ENCODE results near the gene ATG7. TPM values are rescaled to one million over a fixed set of nuclear protein-coding genes. Genes with fewer than 3 reads are reported as not detected.

ATG7 gene
- total and polyA plus RNA-seq, 8 donors, result 25.0 to 73.3 (median 29.6) TPM

DNA sequence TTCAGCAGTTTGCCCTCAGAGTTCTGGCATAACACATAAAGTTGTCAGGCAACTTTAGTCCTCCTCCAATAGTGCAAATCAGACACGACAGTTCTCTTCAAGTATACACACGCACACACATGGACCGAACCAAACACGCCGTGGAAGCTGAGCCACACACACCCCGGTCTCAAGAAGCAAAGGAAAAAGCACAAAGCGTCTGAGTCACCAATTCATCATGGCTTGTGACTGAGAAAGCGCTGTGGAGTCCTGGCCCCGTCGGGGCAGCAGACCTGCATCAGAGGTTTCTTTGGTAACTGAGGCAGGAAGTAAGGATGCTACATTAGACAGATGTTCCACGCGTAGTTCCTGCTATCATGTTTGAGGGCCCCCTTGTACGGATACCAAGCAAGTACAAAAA, 285.8 kb downstream of the ATG7 start:
- intact Hi-C loops (cut with DNase I), result no loop called here
- ATAC-seq (no peak), DNase-seq (peak in 1 of 4 donors; percentile 41)
- Histone ChIP-seq H3K27me3 (no peaks in the 10 kb centered on the region), H3K9me3 (no peaks in the 10 kb centered on the region), H3K36me3 (peaks cover 0 to 71% of the 10 kb centered on the region in 2 donors), H3K4me3 (no peak overlapping the region), H3K27ac (no peak overlapping the region), H3K4me1 (peaks cover 0 to 33% of the 10 kb centered on the region in 2 donors)
- TF ChIP-seq, protein P1, sequence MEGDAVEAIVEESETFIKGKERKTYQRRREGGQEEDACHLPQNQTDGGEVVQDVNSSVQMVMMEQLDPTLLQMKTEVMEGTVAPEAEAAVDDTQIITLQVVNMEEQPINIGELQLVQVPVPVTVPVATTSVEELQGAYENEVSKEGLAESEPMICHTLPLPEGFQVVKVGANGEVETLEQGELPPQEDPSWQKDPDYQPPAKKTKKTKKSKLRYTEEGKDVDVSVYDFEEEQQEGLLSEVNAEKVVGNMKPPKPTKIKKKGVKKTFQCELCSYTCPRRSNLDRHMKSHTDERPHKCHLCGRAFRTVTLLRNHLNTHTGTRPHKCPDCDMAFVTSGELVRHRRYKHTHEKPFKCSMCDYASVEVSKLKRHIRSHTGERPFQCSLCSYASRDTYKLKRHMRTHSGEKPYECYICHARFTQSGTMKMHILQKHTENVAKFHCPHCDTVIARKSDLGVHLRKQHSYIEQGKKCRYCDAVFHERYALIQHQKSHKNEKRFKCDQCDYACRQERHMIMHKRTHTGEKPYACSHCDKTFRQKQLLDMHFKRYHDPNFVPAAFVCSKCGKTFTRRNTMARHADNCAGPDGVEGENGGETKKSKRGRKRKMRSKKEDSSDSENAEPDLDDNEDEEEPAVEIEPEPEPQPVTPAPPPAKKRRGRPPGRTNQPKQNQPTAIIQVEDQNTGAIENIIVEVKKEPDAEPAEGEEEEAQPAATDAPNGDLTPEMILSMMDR (IDR thresholded peaks at IDR 0.05), result no peak

DNA sequence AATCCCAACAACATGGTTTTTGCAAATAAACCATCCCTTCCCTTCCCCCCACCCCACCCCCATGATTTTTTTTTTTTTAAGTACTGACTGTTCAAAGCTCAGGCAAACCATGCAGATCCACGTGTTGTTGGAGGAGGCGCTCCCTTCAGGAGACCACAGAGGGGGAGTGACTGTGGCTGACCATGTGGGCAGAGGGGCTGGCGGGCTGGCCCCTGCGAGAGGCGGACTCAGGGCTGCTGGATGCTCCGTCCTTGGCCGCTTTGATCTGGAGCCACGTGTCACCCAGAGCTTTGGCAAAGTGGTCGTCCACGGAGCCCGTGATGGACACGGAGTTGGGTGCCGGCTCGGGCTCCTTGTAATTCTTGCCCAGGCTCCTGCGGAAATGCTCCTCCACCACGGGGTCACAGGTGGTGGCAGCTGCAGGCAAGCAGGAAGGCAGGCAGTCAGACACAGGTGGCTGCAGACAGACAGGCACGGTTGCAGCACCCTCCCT, 286.3 kb downstream of the ATG7 start:
- Histone ChIP-seq H3K36me3 (peaks cover 0 to 75% of the 10 kb centered on the region in 2 donors), H3K27me3 (no peaks in the 10 kb centered on the region), H3K9me3 (no peaks in the 10 kb centered on the region), H3K4me3 (no peak overlapping the region), H3K27ac (no peak overlapping the region), H3K4me1 (peaks cover 0 to 31% of the 10 kb centered on the region in 2 donors)
- DNase-seq (peak in 2 of 4 donors; percentile 32 to 62), ATAC-seq (no peak)
- intact Hi-C loops (cut with DNase I), result no loop called here
- TF ChIP-seq, protein P1 (IDR thresholded peaks at IDR 0.05), result no peak

DNA sequence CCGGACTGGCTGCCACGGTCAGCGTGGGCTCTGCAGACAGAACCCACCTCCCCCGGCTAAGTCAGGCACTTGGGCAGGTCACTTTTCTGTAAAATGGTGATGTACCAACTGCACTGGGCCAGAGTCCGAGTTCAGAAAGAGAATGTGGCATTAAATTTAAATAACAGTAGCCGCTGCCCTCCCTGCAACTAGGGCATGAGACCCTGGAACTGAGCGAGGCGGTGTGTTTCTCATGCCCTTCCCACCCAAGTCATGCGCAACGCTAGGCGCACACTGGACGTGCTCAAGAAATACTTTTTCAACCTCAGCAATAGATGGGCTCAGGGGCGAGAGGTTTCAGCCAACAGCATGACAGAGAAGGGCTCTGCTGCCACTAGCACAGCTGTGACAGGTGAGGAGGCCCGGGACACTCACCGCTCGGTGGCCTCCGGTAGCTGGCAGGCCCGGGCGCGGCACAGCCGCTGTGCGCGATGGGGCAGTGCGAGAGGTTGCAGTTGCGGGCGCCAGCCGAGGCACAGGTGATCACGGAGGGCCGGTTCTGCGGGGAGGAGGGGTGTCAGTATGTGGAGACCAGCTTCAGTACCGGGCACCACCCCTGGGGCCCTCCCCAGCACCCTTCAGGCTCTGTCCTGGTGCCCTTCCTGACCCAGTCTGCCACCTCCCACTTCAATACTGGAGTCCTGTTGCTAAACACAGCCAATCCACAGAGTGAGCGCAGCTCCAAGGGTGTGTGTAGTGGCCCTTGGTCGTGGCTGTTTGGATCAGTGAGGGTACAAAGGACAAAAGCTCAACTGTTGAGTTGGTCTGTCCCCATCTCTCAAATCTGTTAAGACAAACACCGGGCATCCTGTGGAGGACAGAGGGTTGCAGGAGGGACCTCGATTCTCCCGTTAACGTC, 287.0 kb downstream of the ATG7 start:
- peak overlapping the region in 1 of 2 donors; percentile 23 for H3K27ac ChIP-seq
- TF ChIP-seq, protein P1 (IDR thresholded peaks at IDR 0.05), result no peak
- no peak overlapping the region for H3K4me3 ChIP-seq
- H3K27me3 ChIP-seq, result no peaks in the 10 kb centered on the region
- intact Hi-C loops (cut with DNase I), result no loop called here
- peaks cover 0 to 78% of the 10 kb centered on the region in 2 donors for H3K36me3 ChIP-seq
- ATAC-seq (no peak), DNase-seq (peak in 1 of 4 donors; percentile 81)
- peaks cover 0 to 24% of the 10 kb centered on the region in 2 donors for H3K4me1 ChIP-seq
- H3K9me3 ChIP-seq, result no peaks in the 10 kb centered on the region

DNA sequence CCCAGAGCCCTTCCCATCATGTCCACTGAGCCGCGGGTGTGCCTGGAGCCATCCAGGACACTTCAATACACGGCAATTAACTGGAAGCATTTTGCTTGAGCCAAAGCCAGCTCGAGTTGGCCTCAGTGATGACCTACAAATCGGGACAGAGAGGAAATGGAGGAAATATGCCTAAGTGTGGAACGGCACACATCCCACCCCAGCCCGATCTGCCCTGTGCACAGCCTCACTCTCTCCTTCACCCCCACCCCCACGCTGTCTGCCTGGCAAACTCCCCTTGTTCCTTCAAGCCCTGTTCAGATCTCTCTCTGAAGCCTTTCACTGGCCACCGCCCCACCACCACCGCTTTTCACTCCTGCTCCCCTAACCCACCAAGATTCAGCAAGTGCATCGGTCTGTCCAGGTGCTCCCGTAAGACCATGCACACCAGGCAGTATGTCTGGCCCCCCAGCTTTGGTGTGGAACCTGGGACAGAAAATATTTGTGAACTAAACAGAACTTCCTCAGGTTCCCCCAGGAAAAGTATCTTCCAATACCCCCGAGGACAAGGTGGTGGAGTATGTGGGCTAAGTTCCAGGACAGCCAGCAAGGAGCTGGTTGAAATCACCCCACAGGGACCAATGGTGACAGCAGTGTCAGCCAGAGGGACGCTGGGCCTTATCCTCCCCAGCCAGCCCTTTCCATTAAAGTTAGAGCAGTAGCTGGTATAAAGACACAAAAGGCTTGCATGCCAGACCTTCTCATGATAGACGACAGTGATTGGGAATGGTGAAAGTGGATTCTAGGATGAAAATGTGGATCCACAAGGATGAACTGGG, 287.8 kb downstream of the ATG7 start:
- peaks cover 0 to 78% of the 10 kb centered on the region in 2 donors for H3K36me3 ChIP-seq
- intact Hi-C loops (cut with DNase I), result no loop called here

More for the DNA sequence above, 287.8 kb downstream of the ATG7 start:
- DNase-seq, result peak in 2 of 4 donors; percentile 28 to 29
- TF ChIP-seq, protein P1 (IDR thresholded peaks at IDR 0.05), result no peak
- Histone ChIP-seq H3K27me3 (no peaks in the 10 kb centered on the region), H3K9me3 (no peaks in the 10 kb centered on the region), H3K27ac (peak overlapping the region in 1 of 2 donors; percentile 23), H3K4me3 (no peak overlapping the region), H3K4me1 (peaks cover 0 to 16% of the 10 kb centered on the region in 2 donors)
- ATAC-seq, result no peak
